H9 (cell line): ENCODE results near the gene TRPM3. TPM values are rescaled to one million over a fixed set of nuclear protein-coding genes. Genes with fewer than 3 reads are reported as not detected.

Experiments used
- DNase-seq: peaks from one replicate; pipeline ENCODE4 v3.0.0-alpha.2; 2017
- H2AFZ ChIP-seq: one replicate; pipeline ENCODE4 v1.6.1; 2013; ENCODE audit warnings: mild to moderate bottlenecking, low read length, control low read depth, moderate library complexity
- H2AK5ac ChIP-seq: 2 replicates; pipeline ENCODE4 v1.6.1; 2013; ENCODE audit warnings: low read length, control low read depth, mixed read lengths; ENCODE audit not compliant: insufficient read length
- H2BK120ac ChIP-seq: one replicate; pipeline ENCODE4 v1.6.1; 2013; ENCODE audit warnings: low read depth, mild to moderate bottlenecking, low read length, control low read depth, inconsistent platforms; ENCODE audit not compliant: poor library complexity, severe bottlenecking
- H2BK12ac ChIP-seq: 2 replicates; pipeline ENCODE4 v1.6.1; 2013; ENCODE audit warnings: low read length, control low read depth, mixed read lengths, low read depth; ENCODE audit not compliant: insufficient read length
- H2BK15ac ChIP-seq: 2 replicates; pipeline ENCODE4 v1.6.1; 2013; ENCODE audit warnings: low read depth, low read length, control low read depth
- H2BK20ac ChIP-seq: one replicate; pipeline ENCODE4 v1.6.1; 2013; ENCODE audit warnings: low read depth, mild to moderate bottlenecking, low read length, control low read depth, inconsistent platforms; ENCODE audit not compliant: poor library complexity, severe bottlenecking
- H2BK5ac ChIP-seq: 2 replicates; pipeline ENCODE4 v1.6.1; 2013; ENCODE audit warnings: low read length, control low read depth, mixed read lengths; ENCODE audit not compliant: insufficient read length
- H3K14ac ChIP-seq: 2 replicates; pipeline ENCODE4 v1.6.1; 2013; ENCODE audit warnings: low read length, control low read depth; ENCODE audit not compliant: insufficient read depth
- H3K18ac ChIP-seq: 2 replicates; pipeline ENCODE4 v1.6.1; 2013; ENCODE audit warnings: low read depth, mild to moderate bottlenecking, mixed read lengths, low read length, control low read depth; ENCODE audit not compliant: insufficient read length
- H3K23ac ChIP-seq: 2 replicates; pipeline ENCODE4 v1.6.1; 2013; ENCODE audit warnings: low read length, control low read depth, mixed read lengths, low read depth; ENCODE audit not compliant: insufficient read length
- H3K23me2 ChIP-seq: 2 replicates; pipeline ENCODE4 v1.6.1; 2013; ENCODE audit warnings: low read depth, mild to moderate bottlenecking, mixed read lengths, low read length, control low read depth; ENCODE audit not compliant: insufficient read length, poor library complexity, severe bottlenecking
- H3K27ac ChIP-seq: 2 replicates; pipeline ENCODE4 v1.5.1; 2013; ENCODE audit warnings: low read length, control low read depth, mixed read lengths, low read depth; ENCODE audit not compliant: insufficient read length
- H3K27me3 ChIP-seq: 2 replicates; pipeline ENCODE4 v1.6.1; 2013; ENCODE audit warnings: low read length, control low read depth, inconsistent platforms; ENCODE audit not compliant: insufficient read depth
- H3K4ac ChIP-seq: 2 replicates; pipeline ENCODE4 v1.6.1; 2013; ENCODE audit warnings: low read depth, mild to moderate bottlenecking, control low read depth, inconsistent platforms, low read length, moderate library complexity
- H3K4me1 ChIP-seq: 2 replicates; pipeline ENCODE4 v1.6.1; 2013; ENCODE audit warnings: low read length, control low read depth, inconsistent platforms; ENCODE audit not compliant: insufficient read depth
- H3K4me2 ChIP-seq: 2 replicates; pipeline ENCODE4 v1.6.1; 2013; ENCODE audit warnings: low read length, control low read depth, mixed read lengths; ENCODE audit not compliant: insufficient read length, insufficient read depth
- H3K56ac ChIP-seq: 2 replicates; pipeline ENCODE4 v1.6.1; 2013; ENCODE audit warnings: low read depth, mild to moderate bottlenecking, mixed read lengths, low read length, control low read depth; ENCODE audit not compliant: insufficient read length
- H3K79me1 ChIP-seq: 2 replicates; pipeline ENCODE4 v1.6.1; 2013; ENCODE audit warnings: low read depth, mild to moderate bottlenecking, moderate library complexity, low read length, control low read depth, inconsistent platforms; ENCODE audit not compliant: insufficient read depth, poor library complexity, severe bottlenecking
- H3K79me2 ChIP-seq: 2 replicates; pipeline ENCODE4 v1.6.1; 2013; ENCODE audit warnings: low read length, control low read depth, inconsistent platforms; ENCODE audit not compliant: insufficient read depth
- H3K9ac ChIP-seq: 2 replicates; pipeline ENCODE4 v1.6.1; 2013; ENCODE audit warnings: low read length, control low read depth, mixed read lengths; ENCODE audit not compliant: insufficient read length; ENCODE audit errors: extremely low read depth
- H3K9me3 ChIP-seq: one replicate; pipeline ENCODE4 v1.6.1; 2013; ENCODE audit warnings: low read depth, low read length, inconsistent platforms; ENCODE audit not compliant: control insufficient read depth
- H3T11ph ChIP-seq: one replicate; pipeline ENCODE4 v1.6.1; 2013; ENCODE audit warnings: mild to moderate bottlenecking, low read length, control low read depth, inconsistent platforms
- H4K20me1 ChIP-seq: one replicate; pipeline ENCODE4 v1.6.1; 2013; ENCODE audit not compliant: control insufficient read depth, insufficient read length, insufficient read depth
- H4K5ac ChIP-seq: 2 replicates; pipeline ENCODE4 v1.6.1; 2013; ENCODE audit warnings: low read depth, mild to moderate bottlenecking, mixed read lengths, low read length, control low read depth; ENCODE audit not compliant: insufficient read length
- H4K8ac ChIP-seq: replicated peaks from 2 replicates; pipeline ENCODE4 v1.6.1; 2013; ENCODE audit warnings: low read length, control low read depth, mixed read lengths, low read depth; ENCODE audit not compliant: insufficient read length
- H4K91ac ChIP-seq: 2 replicates; pipeline ENCODE4 v1.6.1; 2013; ENCODE audit warnings: low read depth, mild to moderate bottlenecking, moderate library complexity, mixed read lengths, low read length, control low read depth; ENCODE audit not compliant: insufficient read length
- H3K27ac Mint-ChIP-seq, 3 experiments: 2 replicates in 2 of 3; 3 replicates in 1 of 3; pipeline ENCODE4 v1.8.0; 2020 to 2021; ENCODE audit warnings: mixed read lengths in 3 of 3, mild to moderate bottlenecking in 1 of 3, moderate library complexity in 1 of 3
- H3K27me3 Mint-ChIP-seq: 2 replicates; pipeline ENCODE4 v1.8.0; 2021; ENCODE audit warnings: low read depth, mild to moderate bottlenecking, moderate library complexity, mixed read lengths
- H3K36me3 Mint-ChIP-seq, 3 experiments: 2 replicates in 2 of 3; 3 replicates in 1 of 3; pipeline ENCODE4 v1.8.0; 2020 to 2021; ENCODE audit warnings: low read depth in 3 of 3, mixed read lengths in 3 of 3; ENCODE audit not compliant: insufficient read depth in 1 of 3
- H3K4me1 Mint-ChIP-seq, 2 experiments: 2 replicates each; pipeline ENCODE4 v1.8.0; 2020; ENCODE audit warnings: mixed read lengths in 2 of 2
- H3K4me3 Mint-ChIP-seq, 2 experiments: 2 replicates in 1 of 2; 3 replicates in 1 of 2; pipeline ENCODE4 v1.8.0; 2020 to 2021; ENCODE audit warnings: mild to moderate bottlenecking in 2 of 2, mixed read lengths in 2 of 2, moderate library complexity in 1 of 2
- H3K9me3 Mint-ChIP-seq, 2 experiments: 2 replicates in 1 of 2; 3 replicates in 1 of 2; pipeline ENCODE4 v1.8.0; 2020; ENCODE audit warnings: mild to moderate bottlenecking in 2 of 2, mixed read lengths in 2 of 2, moderate library complexity in 1 of 2
- CTCF ChIP-seq: fragments of 200-600 bp; sonication (generic); conservative IDR thresholded peaks from 3 replicates; pipeline ENCODE4 v1.8.0; 2021; ENCODE audit warnings: antibody characterized with exemption, mild to moderate bottlenecking
- WGBS: extraction: QIAGEN DNeasy Blood & Tissue Kit; methylation state at CpG from one replicate; pipeline ENCODE4 v1.1.7; 2013; ENCODE audit warnings: missing lambda C conversion rate, low lambda C conversion rate, mixed read lengths; ENCODE audit not compliant: insufficient read length; ENCODE audit errors: extremely low coverage; 5-methylcytosine and 5-hydroxymethylcytosine counted together
- total RNA-seq: library from RNA; stranded (reverse); gene quantifications from 2 replicates; pipeline ENCODE4 v1.2.1, GENCODE V29; 2021

TRPM3 gene
- total RNA-seq, 1 experiment from 2014 or later, result 10.3 TPM

GRCh38 chr9:70642341-70642740 lies 479.1 kb downstream of the TRPM3 start:
- Histone ChIP-seq H3K4me2 (no peak overlapping the region), H4K8ac (no peak overlapping the region), H3K23me2 (no peaks in the 10 kb centered on the region), H3K23ac (no peak overlapping the region), H2AFZ (no peak overlapping the region), H2BK120ac (no peak overlapping the region), H3K27ac (no peak overlapping the region), H2BK5ac (no peak overlapping the region), H3T11ph (no peak overlapping the region), H3K18ac (no peak overlapping the region), H3K9ac (no peak overlapping the region), H3K27me3 (no peaks in the 10 kb centered on the region), H3K79me2 (no peaks in the 10 kb centered on the region), H3K14ac (no peak overlapping the region), H4K5ac (no peak overlapping the region), H2BK15ac (no peak overlapping the region), H3K79me1 (no peaks in the 10 kb centered on the region), H3K4ac (no peak overlapping the region), H3K9me3 (no peaks in the 10 kb centered on the region), H4K20me1 (no peaks in the 10 kb centered on the region), H4K91ac (no peak overlapping the region), H2AK5ac (no peak overlapping the region), H2BK20ac (no peak overlapping the region), H3K56ac (no peak overlapping the region), H2BK12ac (no peak overlapping the region), H3K4me1 (no peaks in the 10 kb centered on the region)
- no peak for TF ChIP-seq CTCF
- H3K27me3 Mint-ChIP-seq, result no peaks in the 10 kb centered on the region
- H3K4me1 Mint-ChIP-seq, result peaks cover 11 to 22% of the 10 kb centered on the region in 2 experiments
- H3K36me3 Mint-ChIP-seq, result no peaks in the 10 kb centered on the region; a peak in 1 of 7 replicates
- no peak for DNase-seq
- H3K27ac Mint-ChIP-seq, result no peak overlapping the region; a peak in 1 of 7 replicates
- no CpG with 5 or more reads among the region's 8 CpGs for WGBS
- no peaks in the 10 kb centered on the region; a peak in 1 of 5 replicates for H3K9me3 Mint-ChIP-seq
- H3K4me3 Mint-ChIP-seq, result no peak overlapping the region
